Measurements from ENCODE around the gene LPCAT1.
"Not testable (repeated sequence)": the region's sequence is repeated elsewhere in the genome, so short reads cannot be mapped to it uniquely, and the experiment has no call there.

The LPCAT1 gene

GRCh38 chr5:1521671-1522600, 1.8 kb downstream of the LPCAT1 start:
- no peak for DNase-seq (ENCODE audit: low read depth in 2 of 2)

DNA sequence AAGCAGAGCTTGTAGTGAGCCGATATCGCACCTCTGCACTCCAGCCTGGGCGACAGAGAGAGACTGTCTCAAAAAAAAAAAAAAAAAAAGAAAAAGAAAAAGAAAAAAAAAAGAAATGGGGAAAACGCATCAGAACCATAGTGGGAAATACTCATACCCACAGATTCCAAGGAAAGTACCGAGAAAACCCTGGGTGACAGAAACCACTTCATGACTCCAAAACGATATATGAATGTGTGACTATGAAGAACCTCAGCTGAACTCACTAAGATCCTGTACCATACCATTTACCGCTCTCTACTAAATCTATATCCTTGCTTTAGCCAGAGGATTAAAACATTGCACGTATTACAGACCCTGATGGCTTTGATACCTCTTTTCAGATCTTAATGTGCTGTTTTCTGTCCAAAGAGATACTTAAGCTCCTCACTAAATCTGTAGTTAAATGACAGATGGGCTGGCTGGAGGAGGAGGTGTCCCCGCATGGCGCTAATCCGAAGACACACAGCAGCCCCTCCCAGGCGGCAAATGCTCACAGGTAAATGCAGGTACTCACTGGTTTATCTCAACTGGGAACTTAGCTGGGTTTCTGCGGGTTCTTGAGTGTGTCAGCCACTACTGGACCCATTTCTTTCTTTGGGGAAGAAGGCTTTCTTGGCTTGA, 2.8 kb downstream of the LPCAT1 start:
- no peak for DNase-seq (ENCODE audit: low read depth in 2 of 2)

DNA sequence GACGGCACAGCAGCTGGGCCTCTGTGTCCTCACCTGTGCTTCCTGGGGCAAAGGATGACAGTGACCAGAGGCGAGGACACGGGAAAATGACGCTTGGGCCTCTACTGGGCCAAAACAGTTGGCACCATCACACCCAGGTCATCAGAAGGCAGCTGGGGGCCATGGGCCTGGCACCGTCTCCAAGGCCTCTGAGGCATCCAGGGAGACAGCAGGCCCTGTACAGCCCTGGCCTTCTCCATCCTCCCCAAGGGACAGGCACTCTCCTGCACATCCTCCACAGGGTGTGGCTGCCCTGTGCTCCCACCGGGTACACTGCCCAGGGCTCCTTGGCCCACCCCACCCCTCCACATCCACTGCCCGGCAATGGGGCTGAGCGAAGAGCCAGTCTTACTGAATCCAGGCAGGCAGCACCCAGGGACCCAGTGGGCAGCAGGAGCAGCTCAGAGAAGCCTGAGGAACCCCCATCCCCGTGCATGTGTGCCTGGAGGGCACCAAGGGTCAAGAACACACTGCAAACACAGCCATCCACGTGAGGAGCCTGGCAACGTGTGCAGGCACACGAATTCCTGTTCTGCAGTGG, 4.0 kb downstream of the LPCAT1 start:
- DNase-seq (ENCODE audit: low read depth in 2 of 2) = no peak

DNA sequence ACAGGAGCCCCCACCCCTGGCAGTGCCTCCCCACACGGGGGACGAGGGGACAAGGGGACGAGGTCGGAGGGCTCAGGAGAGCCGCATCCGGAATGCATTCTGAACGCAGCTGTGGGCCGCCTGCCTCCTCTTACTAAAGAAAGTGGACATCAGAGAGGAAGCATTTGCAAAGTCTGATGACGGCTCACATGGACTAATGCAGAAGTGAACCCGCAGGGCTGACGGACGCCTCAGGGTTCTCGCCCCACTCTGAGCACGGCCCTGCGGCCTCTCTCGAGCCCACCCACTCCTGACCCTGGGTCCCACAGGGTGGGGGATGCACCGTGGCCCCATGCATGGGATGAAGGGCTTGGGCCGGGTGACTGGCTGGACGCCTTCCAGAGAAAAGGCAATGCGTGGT, 5.9 kb downstream of the LPCAT1 start:
- no peak for DNase-seq (ENCODE audit: low read depth in 2 of 2)

GRCh38 chr5:1516615-1517601, 6.9 kb downstream of the LPCAT1 start:
- DNase-seq (ENCODE audit: low read depth in 2 of 2) = no peak

DNA sequence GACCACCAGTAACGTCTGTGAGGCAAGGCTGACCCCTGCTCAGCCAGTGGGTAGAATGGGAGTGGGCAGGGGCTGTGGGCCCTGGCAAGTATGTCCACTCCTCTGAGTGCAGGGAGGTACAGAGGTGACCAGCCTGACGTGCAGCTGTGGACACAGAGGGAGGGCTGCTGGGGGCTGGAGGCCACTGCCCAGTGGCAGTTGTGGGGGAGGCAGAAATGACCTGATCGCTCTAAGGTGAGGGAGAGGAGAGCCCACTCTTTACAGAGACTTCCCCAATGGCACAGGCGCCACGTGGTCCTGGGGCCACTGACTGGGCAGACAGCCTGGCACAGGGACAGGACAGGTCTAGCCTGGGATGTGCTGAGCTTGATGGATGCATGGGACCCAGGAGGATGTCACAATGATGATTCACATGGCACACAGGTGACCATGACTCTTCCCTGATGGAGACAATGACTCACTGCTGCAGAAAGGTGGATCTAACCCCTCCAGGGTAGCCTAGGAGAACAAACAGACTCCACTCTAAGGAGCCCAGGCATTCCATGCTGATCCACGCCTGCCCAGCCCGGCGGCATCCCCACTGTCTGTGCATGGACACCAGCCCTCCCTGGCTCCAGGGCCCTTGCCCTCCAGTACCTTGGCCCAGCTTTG, 7.7 kb downstream of the LPCAT1 start:
- no peak for DNase-seq (ENCODE audit: low read depth in 2 of 2)

- no peak for DNase-seq (ENCODE audit: low read depth in 2 of 2)
These were observed 8.3 kb downstream of the LPCAT1 start for GRCh38 chr5:1515311-1515920.

DNA sequence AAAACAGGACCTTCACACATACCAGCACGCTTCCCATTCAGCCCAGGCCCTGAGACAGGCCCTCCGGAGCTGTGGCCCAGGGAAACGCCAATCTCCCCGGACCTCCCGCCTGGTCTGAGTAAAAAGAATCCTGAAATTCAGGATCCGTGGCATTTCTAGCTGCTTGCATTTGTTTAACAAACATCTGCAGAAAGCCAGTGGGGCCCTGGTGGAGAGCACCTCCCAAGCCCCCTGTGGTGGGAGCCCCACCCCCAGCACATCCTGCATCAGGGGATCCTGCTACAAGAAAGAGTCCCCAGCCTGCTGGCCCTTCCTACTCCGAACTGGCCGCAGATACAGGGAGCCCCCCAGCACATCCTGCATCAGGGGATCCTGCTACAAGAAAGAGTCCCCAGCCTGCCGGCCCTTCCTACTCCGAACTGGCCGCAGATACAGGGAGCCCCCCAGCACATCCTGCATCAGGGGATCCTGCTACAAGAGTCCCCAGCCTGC, 8.9 kb downstream of the LPCAT1 start:
- DNase-seq (ENCODE audit: low read depth in 2 of 2) = not testable (repeated sequence)

DNA sequence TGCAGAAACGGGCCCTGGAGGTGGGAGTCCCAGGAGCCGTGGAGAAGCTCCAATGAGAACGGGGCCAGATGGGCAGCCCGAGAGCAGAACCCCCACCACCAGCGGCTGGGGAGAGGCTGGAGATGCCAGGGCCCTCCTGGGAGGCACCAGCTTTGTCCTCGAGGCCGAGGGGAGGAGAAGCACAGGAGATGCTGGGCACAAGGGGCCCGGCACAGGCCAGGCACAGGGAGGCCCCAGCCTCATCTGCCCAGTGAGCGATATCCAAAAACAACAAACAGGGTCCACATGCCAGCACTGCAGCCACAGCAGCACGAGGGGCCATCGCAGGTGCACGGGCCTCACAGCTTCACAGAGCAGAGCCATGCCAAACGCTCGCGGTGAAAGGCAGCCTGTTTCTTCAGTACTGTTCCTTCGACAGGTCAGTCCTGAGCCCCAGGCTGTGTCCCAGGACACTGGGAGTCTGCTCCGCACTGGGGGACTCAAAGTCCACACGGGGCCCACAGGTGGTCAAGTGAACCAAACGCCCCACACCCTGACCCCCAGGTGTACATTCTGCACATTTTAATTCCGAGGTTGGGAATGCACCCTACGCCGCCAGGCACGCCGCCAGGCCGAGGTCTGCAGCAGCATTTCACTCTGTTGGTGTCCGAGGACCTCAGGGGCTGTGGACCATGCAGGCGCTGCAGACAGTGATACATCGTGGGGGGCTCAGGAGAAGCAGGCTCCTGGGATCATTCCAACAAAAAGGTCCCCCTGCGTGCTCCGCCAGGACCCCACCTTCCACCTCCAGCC, 9.5 kb downstream of the LPCAT1 start:
- no peak for DNase-seq (ENCODE audit: low read depth in 2 of 2)

DNA sequence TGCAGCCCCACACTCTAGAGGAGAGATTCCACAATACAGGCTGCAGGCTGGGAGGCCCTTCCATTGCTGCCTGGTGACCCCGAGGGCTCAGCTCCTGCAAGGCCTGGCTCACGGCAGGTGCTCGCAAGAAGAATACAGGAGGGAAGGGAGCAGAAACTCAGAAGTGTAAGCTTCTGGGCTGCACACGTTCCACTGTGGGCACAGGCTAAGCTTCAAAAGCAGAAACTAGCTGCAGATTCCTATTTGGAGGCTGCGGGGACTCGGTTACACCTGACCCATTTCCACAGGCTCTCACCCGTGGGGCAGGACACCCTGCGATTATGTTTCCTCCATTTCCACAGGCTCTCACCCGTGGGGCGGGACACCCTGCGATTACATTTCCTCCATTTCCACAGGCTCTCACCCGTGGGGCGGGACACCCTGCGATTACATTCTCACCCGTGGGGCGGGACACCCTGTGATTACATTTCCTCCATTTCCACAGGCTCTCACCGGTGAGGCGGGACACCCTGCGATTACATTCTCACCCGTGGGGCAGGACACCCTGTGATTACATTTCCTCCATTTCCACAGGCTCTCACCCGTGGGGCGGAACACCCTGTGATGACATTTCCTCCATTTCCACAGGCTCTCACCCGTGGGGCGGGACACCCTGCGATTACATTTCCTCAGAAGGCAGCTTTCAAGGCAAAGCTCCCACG, 10.3 kb downstream of the LPCAT1 start:
- no peak for DNase-seq (ENCODE audit: low read depth in 2 of 2)

- no peak for DNase-seq (ENCODE audit: low read depth in 2 of 2)
These were observed 11.0 kb downstream of the LPCAT1 start for GRCh38 chr5:1512541-1513291.

GRCh38 chr5:1511651-1512540, 11.9 kb downstream of the LPCAT1 start:
- DNase-seq (ENCODE audit: low read depth in 2 of 2) = no peak

DNA sequence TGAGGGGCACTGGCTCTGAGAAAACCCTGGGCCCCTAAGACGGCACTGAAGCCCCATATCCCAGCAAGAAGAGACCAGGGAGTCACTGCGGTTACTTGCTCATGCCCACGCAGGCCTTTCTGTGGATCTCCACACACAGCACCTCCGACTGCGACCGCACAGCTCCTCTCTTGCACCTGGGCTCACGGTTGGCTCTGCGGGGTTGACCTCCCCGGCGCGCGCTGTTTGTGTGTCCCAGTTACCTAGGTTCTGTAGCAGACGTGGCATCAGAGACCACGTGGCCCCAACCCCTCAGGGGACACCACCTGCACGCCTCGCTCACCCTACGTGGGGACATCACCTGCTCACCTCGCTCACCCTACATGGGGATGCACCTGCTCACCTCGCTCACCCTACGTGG, 12.7 kb downstream of the LPCAT1 start:
- DNase-seq (ENCODE audit: low read depth in 2 of 2) = no peak

DNA sequence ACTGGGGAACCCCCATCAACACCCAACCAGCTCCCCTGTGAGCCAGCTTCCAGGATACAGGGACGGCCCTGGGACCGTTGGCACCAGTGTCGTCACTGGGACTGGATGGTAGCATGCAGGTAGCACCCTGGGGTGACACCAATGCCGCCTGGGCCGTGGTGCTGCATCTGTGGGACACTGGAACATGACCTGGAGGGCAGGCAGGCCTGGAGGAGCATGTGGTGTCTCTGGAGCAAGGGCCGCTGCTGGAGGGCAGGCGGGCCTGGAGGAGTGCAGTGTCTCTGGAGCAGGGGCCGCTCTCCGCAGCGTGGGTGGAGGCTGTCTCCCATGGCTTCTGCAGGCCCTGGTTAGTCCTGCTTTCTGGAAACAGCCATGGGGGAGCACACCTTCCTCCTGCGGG, 13.1 kb downstream of the LPCAT1 start:
- no peak for DNase-seq (ENCODE audit: low read depth in 2 of 2)

DNA sequence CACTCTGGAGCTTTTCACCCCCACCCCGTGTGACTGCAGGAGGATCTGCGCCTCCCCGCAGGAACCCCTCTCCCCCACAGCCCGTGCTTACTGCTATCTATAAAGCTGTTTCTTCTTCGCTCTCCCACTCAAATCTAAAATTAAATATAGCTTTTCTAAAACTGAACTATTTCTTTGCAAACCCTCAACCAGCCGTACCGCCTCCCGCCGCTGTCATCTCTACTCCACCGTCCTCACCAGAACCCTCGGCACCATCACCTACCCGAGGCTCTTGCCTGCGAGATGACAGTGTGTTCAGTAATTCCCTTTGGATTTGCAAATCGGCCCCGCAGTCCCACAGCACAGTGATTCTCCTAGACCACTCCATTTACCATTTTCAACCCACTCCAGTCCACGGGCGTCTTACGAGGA, 13.6 kb downstream of the LPCAT1 start:
- no peak for DNase-seq (ENCODE audit: low read depth in 2 of 2)

GRCh38 chr5:1509346-1510085, 14.2 kb downstream of the LPCAT1 start:
- no peak for DNase-seq (ENCODE audit: low read depth in 2 of 2)

Data from stimulated activated CD8-positive, alpha-beta memory T cell treated with anti-CD3 and anti-CD28 coated beads, Interleukin-15, amount 100 ng/mL, for 4 hours (primary cell).